A673 (cell line): ENCODE data around the gene VENTX. TPM values are rescaled to one million over a fixed set of nuclear protein-coding genes. Genes with fewer than 3 reads are reported as not detected.

Experiments used
- BruUV-seq: library from RNA; stranded (reverse); fragments of 400-500 nt; replicated peaks from 2 replicates; lab custom pipeline; 2021; lab: Mats Ljungman, UMichigan
- CTCF ChIA-PET: fragments of 300-600 bp; sonication (Branson Sonifier 250); formaldehyde crosslinking; loops from one replicate; lab custom pipeline; 2022; ENCODE audit warnings: antibody characterized with exemption; lab: Charles Lee
- POLR2A ChIA-PET: fragments of 300-600 bp; sonication (Branson Sonifier 250); formaldehyde crosslinking; loops from one replicate; lab custom pipeline; 2022; ENCODE audit warnings: antibody characterized with exemption; ENCODE audit not compliant: low non-redundant PET; lab: Charles Lee
- DNase-seq: peaks from one replicate; pipeline ENCODE4 v3.0.0-alpha.2; 2015; ENCODE audit warnings: low spot score
- H3K27ac ChIP-seq: fragments of 200-600 bp; sonication (generic); 2 replicates; pipeline ENCODE4 v1.5.1; 2016; ENCODE audit warnings: mixed run types, low read depth, mild to moderate bottlenecking, mixed read lengths, antibody characterized with exemption, low read length; ENCODE audit not compliant: poor library complexity, severe bottlenecking
- H3K27me3 ChIP-seq: fragments of 200-600 bp; sonication (generic); replicated peaks from 2 replicates; pipeline ENCODE4 v1.6.1; 2017; ENCODE audit warnings: mixed run types, low read depth, mild to moderate bottlenecking, mixed read lengths, antibody characterized with exemption, low read length; ENCODE audit not compliant: insufficient read depth, poor library complexity
- H3K36me3 ChIP-seq: fragments of 200-600 bp; sonication (generic); 2 replicates; pipeline ENCODE4 v1.6.1; 2016; ENCODE audit warnings: mixed run types, mild to moderate bottlenecking, mixed read lengths, antibody characterized with exemption, low read length; ENCODE audit not compliant: insufficient read depth, poor library complexity, severe bottlenecking
- H3K4me1 ChIP-seq: fragments of 200-600 bp; sonication (generic); 2 replicates; pipeline ENCODE4 v1.6.1; 2017; ENCODE audit warnings: mixed run types, mild to moderate bottlenecking, mixed read lengths, antibody characterized with exemption, low read length; ENCODE audit not compliant: insufficient read depth, poor library complexity, severe bottlenecking
- H3K4me3 ChIP-seq: fragments of 200-600 bp; sonication (generic); 2 replicates; pipeline ENCODE4 v1.5.1; 2016; ENCODE audit warnings: low read depth, mixed run types, mild to moderate bottlenecking, mixed read lengths, low read length; ENCODE audit not compliant: poor library complexity, severe bottlenecking
- H3K9me3 ChIP-seq: fragments of 200-600 bp; sonication (generic); 2 replicates; pipeline ENCODE4 v1.6.1; 2016; ENCODE audit warnings: mixed run types, low read depth, mild to moderate bottlenecking, mixed read lengths, antibody characterized with exemption, low read length; ENCODE audit not compliant: poor library complexity, severe bottlenecking
- CTCF ChIP-seq: fragments of 300-800, 200-600 bp; sonication (generic); conservative IDR thresholded peaks from 2 replicates; pipeline ENCODE4 v1.5.1; 2017; ENCODE audit warnings: low read depth, mild to moderate bottlenecking, antibody characterized with exemption, low read length, moderate library complexity, mixed read lengths
- EZH2 ChIP-seq: fragments of 200-600 bp; sonication (generic); IDR thresholded peaks from 2 replicates; pipeline ENCODE4 v1.6.1; 2017; ENCODE audit warnings: borderline replicate concordance, low read depth, mild to moderate bottlenecking, mixed read lengths, antibody characterized with exemption, low read length; ENCODE audit not compliant: poor library complexity, severe bottlenecking
- intact Hi-C: fragments of 100-400 bp; cut with micrococcal nuclease; formaldehyde crosslinking; loops from one replicate; pipeline ENCODE4 v1.10.0; 2022; ENCODE audit not compliant: unreplicated experiment
- total RNA-seq: library from RNA; stranded (reverse); gene quantifications from 2 replicates; pipeline ENCODE4 v1.2.3, GENCODE V29; 2021

The VENTX gene
- total RNA-seq, 1 experiment from 2014 or later, result not detected

- TF ChIP-seq CTCF (no peak), EZH2 (no peak)
- no TSS peak for BruUV-seq
Measured at GRCh38 chr10:133241501-133242205, 4.0 kb downstream of the VENTX start.

GRCh38 chr10:133242611-133243356 lies 5.1 kb downstream of the VENTX start:
- H3K27me3 ChIP-seq, result peaks cover 38% of the 10 kb centered on the region
- TF ChIP-seq CTCF, result no peak
- no peak for TF ChIP-seq EZH2
- intact Hi-C loops, result no loop called here
- H3K9me3 ChIP-seq, result no peaks in the 10 kb centered on the region
- no peaks in the 10 kb centered on the region for H3K36me3 ChIP-seq
- no TSS peak for BruUV-seq
- H3K27ac ChIP-seq, result no peak overlapping the region
- H3K4me3 ChIP-seq, result no peak overlapping the region
- no peaks in the 10 kb centered on the region for H3K4me1 ChIP-seq
- POLR2A ChIA-PET, result interaction anchor here (0.6 kb wide), 1 partner anchor 224 kb away, joined by 3 read pairs; no protein-coding TSS in a partner anchor
- DNase-seq, result no peak
- CTCF ChIA-PET, result interaction anchor here (0.6 kb wide), 1 partner anchor 430 kb away, joined by 3 read pairs; no protein-coding TSS in a partner anchor

More at GRCh38 chr10:133241501-133242205, 4.0 kb downstream of the VENTX start:
- intact Hi-C loops, result no loop called here
- DNase-seq, result no peak
- H3K9me3 ChIP-seq, result no peaks in the 10 kb centered on the region
- H3K36me3 ChIP-seq, result no peaks in the 10 kb centered on the region
- ChIA-PET CTCF (no interaction called here), POLR2A (no interaction called here)
- peaks cover 49% of the 10 kb centered on the region for H3K27me3 ChIP-seq
- H3K4me3 ChIP-seq, result no peak overlapping the region
- H3K27ac ChIP-seq, result no peak overlapping the region
- H3K4me1 ChIP-seq, result no peaks in the 10 kb centered on the region

GRCh38 chr10:133243593-133243992 lies 5.9 kb downstream of the VENTX start:
- Histone ChIP-seq H3K4me3 (no peak overlapping the region), H3K27ac (no peak overlapping the region), H3K4me1 (no peaks in the 10 kb centered on the region), H3K36me3 (no peaks in the 10 kb centered on the region), H3K9me3 (no peaks in the 10 kb centered on the region), H3K27me3 (peaks cover 30% of the 10 kb centered on the region)
- no TSS peak for BruUV-seq
- ChIA-PET CTCF (no interaction called here), POLR2A (no interaction called here)
- no peak for TF ChIP-seq CTCF
- TF ChIP-seq EZH2, result no peak
- DNase-seq, result no peak
- intact Hi-C loops, result no loop called here
